A204.1 (cell line): ENCODE measurements around the gene SLC35C1.

ENCODE experiments used
- FAIRE-seq: peaks from 2 replicates; lab custom pipeline; 2012; peaks lifted over from hg19 to GRCh38; lab: Jason Lieb, UNC

SLC35C1 gene

DNA sequence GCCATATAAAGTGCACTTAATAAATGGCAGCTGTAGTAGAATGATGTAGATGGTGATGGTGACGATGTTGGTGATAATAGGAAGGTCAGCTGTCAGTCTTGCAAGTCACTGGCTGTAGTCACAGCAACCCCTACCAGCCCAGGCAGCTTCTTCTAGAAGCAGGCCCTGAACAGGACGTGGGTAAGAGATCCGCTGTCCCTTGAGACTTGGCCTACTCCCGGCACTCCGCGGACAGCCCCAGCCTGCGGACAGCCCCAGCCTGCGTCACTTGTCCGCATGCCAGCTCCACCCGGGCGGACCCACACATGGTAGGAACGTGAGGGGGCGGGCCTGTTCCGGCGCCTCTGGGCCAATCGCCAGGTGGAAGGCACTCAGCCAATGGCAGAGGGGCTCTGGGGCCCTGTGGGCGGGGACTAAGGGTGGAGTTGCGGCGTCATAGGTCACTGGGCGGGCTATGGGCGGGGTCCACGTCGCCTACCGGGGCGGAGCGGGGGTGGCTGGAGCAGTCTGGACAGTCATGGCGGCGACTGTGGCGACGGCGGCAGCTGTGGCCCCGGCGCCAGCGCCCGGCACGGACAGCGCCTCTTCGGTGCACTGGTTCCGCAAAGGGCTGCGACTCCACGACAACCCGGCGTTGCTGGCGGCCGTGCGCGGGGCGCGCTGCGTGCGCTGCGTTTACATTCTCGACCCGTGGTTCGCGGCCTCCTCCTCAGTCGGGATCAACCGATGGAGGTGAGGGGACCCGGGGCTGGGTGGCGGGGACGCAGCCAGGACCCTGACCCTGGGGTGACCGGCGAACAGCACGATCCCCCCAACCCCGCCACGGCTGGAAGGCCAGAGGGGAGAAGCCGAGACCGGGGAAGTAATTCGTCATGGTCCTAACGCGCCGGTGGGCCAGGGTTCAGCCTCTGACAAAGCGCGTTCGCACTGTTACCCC is 42.3 kb downstream of the SLC35C1 start, which contains the start of gene CRY2:
CRY2 (plus strand) TSS at position 502 of the 937 bp plus-strand sequence; CDS start at position 518, 16 bp downstream.
- FAIRE-seq: peak; percentile 90

DNA sequence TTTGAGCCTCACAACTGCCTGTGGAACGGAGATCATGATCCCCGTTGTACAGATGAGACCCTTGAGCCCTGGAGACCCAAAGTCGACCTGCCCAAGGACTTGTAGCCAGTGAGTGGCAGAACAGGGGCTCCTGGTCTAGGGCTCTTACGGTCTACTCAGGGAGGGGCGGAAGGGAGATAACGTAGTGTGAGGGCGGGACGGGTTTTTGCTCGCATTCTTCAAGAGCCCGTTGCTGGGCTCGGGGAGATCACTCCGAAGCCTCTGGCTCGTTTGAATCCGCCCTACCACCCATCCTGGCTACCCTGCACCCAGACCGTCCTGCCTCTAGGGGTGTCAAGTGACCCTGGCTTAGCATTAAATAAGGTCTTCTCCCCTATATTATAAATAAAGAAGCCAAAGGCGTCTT is 43.0 kb downstream of the SLC35C1 start:
- no peak for FAIRE-seq

DNA sequence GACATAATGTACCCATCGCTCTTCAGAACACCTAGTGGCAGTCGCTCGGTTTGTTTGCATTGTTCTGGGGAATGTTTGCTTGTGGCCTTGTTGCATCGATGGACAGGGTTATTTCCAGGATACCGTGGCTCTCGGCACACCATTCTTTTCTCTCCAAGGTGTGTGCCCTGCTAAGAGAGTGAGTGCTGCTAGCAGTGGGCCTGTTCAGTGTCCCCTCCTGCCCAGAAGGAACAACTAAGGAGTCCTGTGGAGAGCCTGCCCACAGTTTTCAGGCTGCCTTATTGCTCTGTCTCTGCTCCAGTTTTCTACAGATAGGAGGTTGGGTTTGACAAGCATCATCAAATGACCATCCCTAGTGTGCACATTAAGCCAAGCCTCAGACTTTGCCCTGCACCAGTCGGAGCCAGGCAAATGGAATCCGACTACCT is 43.7 kb downstream of the SLC35C1 start:
- FAIRE-seq: no peak

DNA sequence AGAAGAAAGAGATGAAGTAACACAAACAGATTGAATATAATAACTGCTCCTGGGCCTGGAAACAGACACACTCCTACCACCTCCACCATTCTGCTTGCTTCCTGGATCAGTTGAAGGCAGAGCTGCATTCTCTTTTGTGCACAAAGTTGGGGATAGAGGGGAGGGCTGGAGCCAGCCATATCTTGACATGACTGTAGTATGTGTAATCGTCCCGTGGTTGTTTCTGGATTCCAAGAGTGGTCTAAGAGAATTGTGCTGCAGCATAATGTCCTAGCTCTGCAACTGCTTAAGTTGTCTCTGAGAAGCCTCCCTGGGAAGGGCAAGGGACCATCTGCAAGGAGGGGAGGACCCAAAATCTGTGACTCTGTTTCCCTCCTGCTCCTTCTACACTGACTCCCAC is 45.5 kb downstream of the SLC35C1 start:
- FAIRE-seq: no peak

DNA sequence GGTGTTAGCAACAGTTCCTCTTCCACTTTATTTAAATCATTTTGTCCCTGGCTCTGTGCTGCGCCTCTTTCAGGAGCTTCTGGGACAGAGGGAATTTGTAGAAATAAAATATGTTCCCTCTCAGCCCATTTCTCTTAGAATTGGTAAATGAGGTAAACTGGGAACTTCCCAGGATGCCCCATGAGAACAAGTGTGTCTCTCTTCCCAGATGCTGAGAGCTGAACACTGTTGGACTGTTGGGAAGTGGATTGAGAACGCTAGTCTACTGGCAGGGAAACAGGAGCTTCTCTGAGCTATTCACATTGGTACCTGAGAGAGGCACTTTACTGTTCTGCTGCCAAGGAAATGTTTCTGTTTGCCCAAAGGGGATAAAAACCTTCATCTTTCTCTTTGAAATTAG is 46.3 kb downstream of the SLC35C1 start:
- no peak for FAIRE-seq

DNA sequence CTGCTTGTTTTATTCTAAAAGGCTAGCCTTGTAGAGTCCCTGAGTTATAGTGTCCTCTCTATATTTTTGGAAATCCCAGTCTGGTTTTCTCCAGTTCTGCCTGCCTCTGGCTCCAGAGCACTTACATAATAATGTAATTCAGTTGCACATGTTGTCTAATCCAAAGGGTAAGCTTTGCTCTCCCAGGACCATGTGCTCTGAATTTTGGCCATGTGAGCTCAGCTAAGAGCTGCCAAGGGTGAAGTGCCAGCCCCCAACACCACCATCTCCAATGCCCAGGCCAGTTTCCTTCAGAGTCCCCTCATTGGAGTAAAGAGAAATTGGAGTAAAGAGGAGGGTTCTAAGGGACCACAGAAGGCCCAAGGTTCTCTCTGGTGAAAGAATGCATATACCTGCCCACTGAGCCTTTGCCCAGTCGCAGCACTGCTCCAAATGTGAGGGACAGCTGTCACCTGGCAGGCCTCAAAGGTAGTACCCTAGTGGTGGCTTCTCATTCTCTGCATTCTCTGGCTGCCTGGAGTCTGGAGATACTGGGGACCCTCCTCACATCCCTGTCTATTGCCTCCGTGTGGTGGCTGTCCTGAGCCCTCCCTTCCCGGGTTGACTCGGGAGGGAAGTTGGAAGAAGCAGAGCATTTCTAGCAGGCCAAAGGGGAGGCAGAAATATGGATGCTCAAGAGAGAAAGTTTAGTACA is 47.2 kb downstream of the SLC35C1 start:
- FAIRE-seq: no peak

DNA sequence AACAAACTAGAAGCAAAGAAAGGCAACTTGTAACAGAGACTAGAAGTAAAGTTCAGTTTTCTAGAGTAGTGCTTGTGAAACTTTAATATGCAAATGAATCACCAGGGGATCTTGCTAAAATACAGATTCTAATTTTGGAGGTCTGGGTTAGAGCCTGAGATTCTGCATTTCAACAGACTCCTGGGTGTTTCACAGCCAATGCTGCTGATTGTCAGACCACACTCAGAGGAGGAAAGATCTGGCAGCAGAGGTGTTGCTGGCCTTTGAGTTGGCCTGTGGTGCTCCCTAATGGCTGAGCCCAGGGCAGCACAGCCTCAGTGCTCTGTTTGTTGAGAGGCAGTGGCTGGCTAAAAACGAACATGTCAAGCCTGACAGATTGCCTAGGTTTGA is 47.8 kb downstream of the SLC35C1 start:
- FAIRE-seq: no peak

DNA sequence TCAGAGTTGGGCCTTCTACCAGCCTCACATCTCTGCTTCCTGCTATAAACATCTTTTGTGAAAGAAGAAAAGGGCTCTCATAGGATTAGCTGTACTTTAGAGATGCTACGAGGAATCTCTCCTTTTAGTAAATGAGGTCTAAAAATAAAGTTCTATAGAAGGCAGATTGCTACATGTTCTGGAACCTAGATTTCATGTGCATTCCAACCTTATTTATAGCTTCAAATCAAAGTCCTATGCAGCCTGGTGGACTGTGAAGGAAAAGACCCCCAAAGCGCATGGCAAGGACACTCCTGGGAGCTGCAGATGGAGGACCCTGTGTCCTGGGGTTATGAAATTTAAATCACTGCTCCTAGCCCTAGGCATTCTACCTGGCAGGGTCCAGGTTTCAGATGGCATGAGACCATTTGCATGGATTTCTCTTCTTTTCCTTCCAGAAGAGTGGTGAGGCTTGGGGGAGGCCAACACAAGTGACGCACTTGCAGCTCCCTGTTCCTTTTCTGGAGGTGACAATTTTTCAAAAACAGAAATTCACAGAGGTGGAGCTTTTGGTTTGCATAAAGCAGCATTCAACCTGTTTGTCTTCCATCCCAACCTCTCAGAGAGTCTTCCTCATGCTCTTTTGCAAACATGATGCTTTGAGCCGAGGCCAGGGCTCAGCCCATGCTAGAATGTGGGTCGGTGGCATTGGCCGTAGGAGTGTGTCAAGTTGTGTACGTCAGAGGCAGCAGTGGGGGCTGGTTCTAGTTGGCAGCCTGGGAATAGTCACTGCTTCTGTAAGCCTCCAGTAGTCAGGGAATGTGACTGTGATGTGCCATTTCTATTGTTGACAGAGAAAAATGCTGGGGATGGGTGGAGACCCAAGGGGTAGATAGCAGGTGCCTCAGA is 48.6 kb downstream of the SLC35C1 start:
- no peak for FAIRE-seq

DNA sequence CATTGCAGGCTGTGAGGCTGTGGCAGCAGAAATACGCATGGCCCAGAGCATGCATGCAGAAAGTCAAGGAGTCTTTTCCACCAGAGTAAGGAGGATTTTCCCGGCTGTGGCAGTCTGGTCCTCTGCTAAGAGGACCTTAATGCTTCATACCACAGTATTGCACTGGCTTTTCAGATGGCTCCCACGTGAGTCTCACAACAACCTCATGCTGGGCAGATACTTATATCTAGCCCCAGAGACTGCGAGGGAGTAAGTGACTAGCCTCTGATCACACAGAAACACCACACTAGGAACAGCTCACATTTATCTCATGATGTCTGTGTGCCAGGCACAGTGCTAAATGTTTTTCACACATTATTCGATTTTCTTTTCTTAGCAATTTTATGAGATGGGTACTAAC is 50.4 kb downstream of the SLC35C1 start:
- FAIRE-seq: no peak

DNA sequence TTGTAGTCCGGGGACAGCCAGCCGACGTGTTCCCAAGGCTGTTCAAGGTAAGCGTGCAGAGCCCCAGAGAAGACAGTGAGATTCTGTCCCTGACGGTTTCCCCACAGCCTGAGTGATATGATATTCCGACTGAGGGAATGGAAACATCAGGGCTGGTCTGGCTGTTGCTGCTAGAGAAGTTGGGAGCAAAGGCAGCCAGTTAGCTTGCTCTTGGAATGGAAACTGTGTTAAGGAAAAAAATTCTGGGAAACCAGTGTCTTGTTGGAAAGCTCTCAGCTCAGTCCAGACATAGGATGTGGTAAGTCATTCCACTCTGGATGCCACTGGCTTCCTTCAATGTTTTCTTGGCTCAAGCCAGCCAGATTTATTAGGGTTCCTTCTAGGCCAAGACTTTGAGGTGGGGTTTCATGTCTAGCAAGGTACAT is 51.1 kb downstream of the SLC35C1 start:
- no peak for FAIRE-seq

DNA sequence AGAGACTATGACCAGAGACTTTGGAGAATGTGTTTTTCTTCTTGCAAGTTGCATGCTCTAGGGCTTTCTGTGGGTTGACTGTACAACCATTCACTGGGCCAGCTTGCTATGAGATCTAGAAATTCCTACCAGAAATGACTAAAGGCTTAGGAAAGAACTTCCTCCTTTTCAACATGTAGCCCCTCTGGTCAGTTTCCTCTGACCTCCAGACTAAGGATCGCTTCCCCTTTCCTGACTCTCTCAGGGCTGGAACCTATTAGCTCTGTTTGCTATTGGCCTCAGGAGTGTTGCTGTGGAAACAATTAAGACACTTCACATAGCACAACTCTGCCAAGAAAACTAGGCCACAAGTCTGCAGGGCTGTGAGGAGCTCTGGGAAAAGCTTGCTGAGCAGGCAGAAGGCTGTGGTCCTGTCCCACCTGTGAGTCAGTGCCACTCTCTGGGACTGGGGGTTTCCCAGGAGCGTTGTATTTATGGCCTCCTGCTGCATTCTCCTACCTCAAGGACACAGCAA is 53.1 kb downstream of the SLC35C1 start:
- no peak for FAIRE-seq

DNA sequence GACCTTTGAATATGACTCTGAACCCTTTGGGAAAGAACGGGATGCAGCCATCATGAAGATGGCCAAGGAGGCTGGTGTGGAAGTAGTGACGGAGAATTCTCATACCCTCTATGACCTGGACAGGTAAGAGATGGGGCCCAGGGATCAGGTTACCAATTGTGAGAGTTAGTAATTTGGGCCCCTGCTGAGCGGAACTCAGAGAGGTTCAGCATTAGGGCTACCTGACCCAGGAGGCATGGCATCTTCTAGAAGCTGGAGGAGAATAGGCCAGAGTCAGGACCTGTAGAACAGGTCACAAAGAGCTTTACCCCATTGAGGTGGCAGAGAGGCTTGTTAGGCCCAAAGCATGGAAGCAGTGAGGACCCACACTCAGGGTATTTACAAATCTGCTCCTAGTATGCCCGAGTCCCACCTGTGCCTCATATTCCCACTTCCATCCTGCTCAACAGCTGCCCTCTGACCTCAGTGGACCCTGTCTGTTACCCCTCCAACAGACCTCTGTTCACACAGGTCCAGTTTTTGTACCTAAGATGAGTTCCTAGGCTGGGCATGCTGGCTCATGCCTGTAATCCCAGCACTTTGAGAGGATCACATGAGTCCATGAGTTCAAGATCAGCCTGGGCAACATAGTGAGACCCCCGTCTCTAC is 53.9 kb downstream of the SLC35C1 start:
- no peak for FAIRE-seq

DNA sequence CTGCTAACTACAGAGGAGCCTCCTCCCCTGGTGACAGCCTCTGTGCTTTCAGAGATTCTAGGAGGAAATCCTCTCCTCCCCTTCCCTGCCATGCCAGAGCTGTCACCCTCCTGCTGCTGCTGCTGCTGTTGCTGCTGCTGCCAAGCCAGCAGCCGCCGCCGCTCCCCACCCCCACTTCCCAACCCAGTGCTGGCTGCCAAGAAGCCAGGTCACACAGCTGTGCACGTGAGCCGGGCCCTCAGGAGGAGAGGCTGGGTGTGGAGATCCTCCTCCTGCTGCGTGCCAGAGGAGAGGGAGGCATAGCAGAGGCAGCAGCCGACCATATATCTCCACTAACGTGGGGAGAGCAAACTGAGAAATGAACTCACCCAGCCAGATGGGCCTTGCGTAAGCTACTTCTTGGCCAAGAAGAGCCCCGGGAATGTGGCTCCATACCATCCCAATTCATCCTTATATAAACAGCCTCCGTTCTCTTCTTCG is 54.8 kb downstream of the SLC35C1 start:
- no peak for FAIRE-seq

DNA sequence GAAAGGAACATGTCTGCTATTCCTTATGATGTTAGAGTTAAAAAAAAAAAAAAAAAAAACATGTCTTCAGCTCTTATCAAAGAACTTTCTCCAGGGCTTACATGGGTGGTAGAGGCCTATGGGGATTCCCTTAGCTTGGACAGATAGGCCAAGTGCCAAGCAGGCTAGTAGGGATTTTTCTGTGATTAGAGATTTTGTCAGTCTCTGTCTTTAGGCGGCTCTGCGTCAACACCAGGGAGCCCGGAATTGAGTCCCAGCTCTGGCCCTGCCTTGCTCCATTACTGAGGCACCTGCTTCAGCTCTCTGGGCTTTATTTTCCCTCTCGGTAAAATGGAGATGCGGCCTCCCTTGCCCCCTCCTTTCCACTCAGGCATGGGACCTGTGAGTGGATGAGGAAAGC is 55.4 kb downstream of the SLC35C1 start:
- FAIRE-seq: no peak

DNA sequence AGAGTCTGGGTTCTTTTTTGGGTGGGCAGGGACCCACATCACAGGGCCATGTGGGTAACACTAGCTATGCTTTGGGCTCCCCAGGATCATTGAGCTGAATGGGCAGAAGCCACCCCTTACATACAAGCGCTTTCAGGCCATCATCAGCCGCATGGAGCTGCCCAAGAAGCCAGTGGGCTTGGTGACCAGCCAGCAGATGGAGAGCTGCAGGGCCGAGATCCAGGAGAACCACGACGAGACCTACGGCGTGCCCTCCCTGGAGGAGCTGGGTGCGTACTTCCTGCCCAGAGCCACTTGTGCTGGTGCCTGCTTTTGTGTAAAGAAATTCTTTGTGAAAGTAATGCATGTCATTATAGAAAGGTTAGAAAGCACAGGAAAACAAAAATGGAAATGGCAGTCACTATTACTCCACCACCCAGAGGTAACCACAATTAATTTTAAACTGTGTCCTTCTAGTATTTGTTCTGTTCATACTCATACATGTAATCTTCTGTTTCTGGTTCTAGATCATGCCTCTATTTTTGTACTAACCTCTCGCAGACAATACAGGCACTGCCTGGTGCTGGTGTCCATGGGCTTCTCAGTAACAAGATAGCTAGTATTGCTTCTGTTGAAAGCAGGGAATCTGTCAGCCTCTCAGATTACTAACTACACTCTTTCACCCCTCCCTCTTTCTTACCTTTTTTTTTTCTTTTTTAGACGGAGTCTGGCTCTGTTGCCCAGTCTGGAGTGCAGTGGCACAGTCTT is 56.0 kb downstream of the SLC35C1 start:
- no peak for FAIRE-seq
